ENCODE data around the gene MANEAL. TPM values are rescaled to one million over a fixed set of nuclear protein-coding genes. Genes with fewer than 3 reads are reported as not detected.

The MANEAL gene
- total RNA-seq, 1 experiment from 2014 or later = 12.3 TPM

DNA sequence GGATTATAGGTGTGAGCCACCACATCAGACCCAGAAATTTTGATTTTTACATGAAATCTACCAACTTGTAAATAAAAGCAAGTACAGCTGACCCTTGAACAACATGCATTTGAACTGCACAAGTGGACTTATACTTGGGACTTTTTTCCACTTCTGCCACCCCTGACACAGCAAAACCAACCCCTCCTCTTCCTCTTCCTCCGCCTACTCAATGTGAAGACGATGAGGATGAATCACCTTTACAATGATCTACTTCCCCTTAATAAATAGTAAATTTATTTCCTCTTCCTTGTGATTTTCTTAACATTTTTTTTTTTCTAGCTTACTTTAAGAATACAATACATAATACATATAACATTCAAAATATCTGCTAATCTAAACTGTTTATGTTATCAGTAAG, 31.9 kb downstream of the MANEAL start:
- Mint-ChIP-seq H3K27me3 (ENCODE audit: insufficient read depth, unreplicated experiment) (no peaks in the 10 kb centered on the region), H3K4me1 (ENCODE audit: insufficient read depth, unreplicated experiment) (peaks cover 17% of the 10 kb centered on the region), H3K27ac (ENCODE audit: low read depth, unreplicated experiment) (peak overlapping the region; percentile 16), H3K36me3 (ENCODE audit: insufficient read depth, unreplicated experiment) (peaks cover 84% of the 10 kb centered on the region), H3K4me3 (ENCODE audit: unreplicated experiment) (no peak overlapping the region), H3K9me3 (ENCODE audit: unreplicated experiment) (no peaks in the 10 kb centered on the region)
- TF ChIP-seq CTCF (IDR thresholded peaks at IDR 0.05; ENCODE audit: unreplicated experiment) = no peak
- ChIA-PET CTCF (interaction anchor here (0.9 to 1.1 kb wide), 2 partner anchors 14 to 50 kb away, joined by 3 read pairs; no protein-coding TSS in a partner anchor), POLR2A (interaction anchor here (0.6 kb wide), 1 partner anchor 1361 kb away, joined by 3 read pairs; the partner anchor contains the start of gene MRPS15)
- DNase-seq (ENCODE audit: unreplicated experiment) = no peak
- intact Hi-C loops (cut with micrococcal nuclease) = no loop called here
- no TSS peak for BruUV-seq (replicated peaks)

GRCh38 chr1:37828410-37829074, 34.9 kb downstream of the MANEAL start:
- Mint-ChIP-seq H3K4me3 (ENCODE audit: unreplicated experiment) (no peak overlapping the region), H3K9me3 (ENCODE audit: unreplicated experiment) (no peaks in the 10 kb centered on the region), H3K27ac (ENCODE audit: low read depth, unreplicated experiment) (peak overlapping the region; percentile 86), H3K27me3 (ENCODE audit: insufficient read depth, unreplicated experiment) (no peaks in the 10 kb centered on the region), H3K4me1 (ENCODE audit: insufficient read depth, unreplicated experiment) (peaks cover 17% of the 10 kb centered on the region), H3K36me3 (ENCODE audit: insufficient read depth, unreplicated experiment) (peaks cover 85% of the 10 kb centered on the region)
- TF ChIP-seq CTCF (IDR thresholded peaks at IDR 0.05; ENCODE audit: unreplicated experiment) = no peak
- ChIA-PET CTCF (interaction anchor here (0.6 to 1.5 kb wide), 8 partner anchors 11 to 313 kb away, joined by 3 to 5 read pairs (median 4); partner anchors contain the start of gene MTF1), POLR2A (interaction anchor here (0.6 to 3.1 kb wide), 6 partner anchors 10 to 31 kb away, joined by 3 to 20 read pairs (median 4); partner anchors contain the start of genes C1orf122, MTF1 and YRDC)
- intact Hi-C loops (cut with micrococcal nuclease) = no loop called here
- DNase-seq (ENCODE audit: unreplicated experiment) = peak; percentile 30
- no TSS peak for BruUV-seq (replicated peaks)

- ChIA-PET POLR2A (interaction anchor here (0.6 kb wide), 1 partner anchor 10 kb away, joined by 3 read pairs; no protein-coding TSS in a partner anchor), CTCF (no interaction called here)
- Mint-ChIP-seq H3K36me3 (ENCODE audit: insufficient read depth, unreplicated experiment) (peaks cover 92% of the 10 kb centered on the region), H3K4me1 (ENCODE audit: insufficient read depth, unreplicated experiment) (peaks cover 16% of the 10 kb centered on the region), H3K27ac (ENCODE audit: low read depth, unreplicated experiment) (no peak overlapping the region), H3K9me3 (ENCODE audit: unreplicated experiment) (no peaks in the 10 kb centered on the region), H3K27me3 (ENCODE audit: insufficient read depth, unreplicated experiment) (no peaks in the 10 kb centered on the region), H3K4me3 (ENCODE audit: unreplicated experiment) (no peak overlapping the region)
- TF ChIP-seq CTCF (IDR thresholded peaks at IDR 0.05; ENCODE audit: unreplicated experiment) = no peak
- intact Hi-C loops (cut with micrococcal nuclease) = no loop called here
- no TSS peak for BruUV-seq (replicated peaks)
- no peak for DNase-seq (ENCODE audit: unreplicated experiment)
These were observed 37.5 kb downstream of the MANEAL start for GRCh38 chr1:37831109-37831508.

DNA sequence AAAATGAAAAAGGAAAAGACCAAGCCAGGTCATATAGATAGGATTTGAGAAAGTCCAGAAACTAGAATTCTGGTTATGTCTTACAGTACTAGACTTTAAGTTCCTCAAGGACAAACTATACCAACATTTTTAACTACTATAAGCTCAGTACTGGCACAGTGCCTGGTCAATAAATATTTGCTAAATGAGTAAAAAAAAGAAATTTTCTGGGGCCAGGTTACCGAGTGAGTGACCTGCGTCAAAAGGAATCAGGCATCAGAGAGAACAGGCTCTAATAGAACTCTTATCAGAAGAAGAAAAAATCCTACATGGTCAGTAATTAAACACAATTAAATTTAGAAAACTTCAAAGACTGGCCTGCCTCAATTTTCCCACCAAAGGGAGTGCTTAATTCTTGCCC, 38.2 kb downstream of the MANEAL start:
- no peak for TF ChIP-seq CTCF (IDR thresholded peaks at IDR 0.05; ENCODE audit: unreplicated experiment)
- H3K36me3 Mint-ChIP-seq (ENCODE audit: insufficient read depth, unreplicated experiment) = peaks cover 88% of the 10 kb centered on the region
- no peak overlapping the region for H3K4me3 Mint-ChIP-seq (ENCODE audit: unreplicated experiment)
- H3K27me3 Mint-ChIP-seq (ENCODE audit: insufficient read depth, unreplicated experiment) = no peaks in the 10 kb centered on the region
- no peak for DNase-seq (ENCODE audit: unreplicated experiment)
- no peaks in the 10 kb centered on the region for H3K9me3 Mint-ChIP-seq (ENCODE audit: unreplicated experiment)
- ChIA-PET CTCF (no interaction called here), POLR2A (interaction anchor here (0.6 kb wide), 1 partner anchor 10 kb away, joined by 3 read pairs; no protein-coding TSS in a partner anchor)
- no peak overlapping the region for H3K27ac Mint-ChIP-seq (ENCODE audit: low read depth, unreplicated experiment)
- intact Hi-C loops (cut with micrococcal nuclease) = no loop called here
- no TSS peak for BruUV-seq (replicated peaks)
- peaks cover 16% of the 10 kb centered on the region for H3K4me1 Mint-ChIP-seq (ENCODE audit: insufficient read depth, unreplicated experiment)
